Activated T-helper 1 cell treated with anti-CD3 and anti-CD28 coated beads, Interleukin-12 subunit alpha, Interleukin-12 subunit beta, Interleukin-2, Interleukin-4 antibody, amounts not matched to agents 30 ng/mL and 10 ng/mL and 1 ng/mL, durations not matched to agents 14 hours and 24 hours and 36 hours (primary cell): ENCODE results near the gene BARX1. TPM values are rescaled to one million over a fixed set of nuclear protein-coding genes. Genes with fewer than 3 reads are reported as not detected.

ENCODE experiments used
- DNase-seq: peaks from one replicate; pipeline ENCODE4 v3.0.0; 2021; ENCODE audit warnings: low spot score
- H3K27ac Mint-ChIP-seq: one replicate; pipeline ENCODE4 v1.8.0; 2021; ENCODE audit warnings: mild to moderate bottlenecking, mixed read lengths
- H3K27me3 Mint-ChIP-seq: one replicate; pipeline ENCODE4 v1.8.0; 2022; ENCODE audit warnings: mild to moderate bottlenecking, moderate library complexity, mixed read lengths; ENCODE audit not compliant: insufficient read depth
- H3K36me3 Mint-ChIP-seq: one replicate; pipeline ENCODE4 v1.8.0; 2021; ENCODE audit warnings: low read depth, mixed read lengths
- H3K4me1 Mint-ChIP-seq: one replicate; pipeline ENCODE4 v1.8.0; 2021; ENCODE audit warnings: low read depth, mixed read lengths
- H3K4me3 Mint-ChIP-seq: one replicate; pipeline ENCODE4 v1.8.0; 2021; ENCODE audit warnings: mild to moderate bottlenecking, moderate library complexity, mixed read lengths
- H3K9me3 Mint-ChIP-seq: one replicate; pipeline ENCODE4 v1.8.0; 2021; ENCODE audit warnings: mixed read lengths
- intact Hi-C: fragments of 100-400 bp; cut with micrococcal nuclease; formaldehyde crosslinking; loops from one replicate; pipeline ENCODE4 v1.15.1; 2024
- total RNA-seq: library from RNA; stranded (reverse); gene quantifications from 2 replicates; pipeline ENCODE4 v1.2.3, GENCODE V29; 2022

BARX1 gene
- total RNA-seq, 1 donor from 2014 or later: 0.21 TPM

DNA sequence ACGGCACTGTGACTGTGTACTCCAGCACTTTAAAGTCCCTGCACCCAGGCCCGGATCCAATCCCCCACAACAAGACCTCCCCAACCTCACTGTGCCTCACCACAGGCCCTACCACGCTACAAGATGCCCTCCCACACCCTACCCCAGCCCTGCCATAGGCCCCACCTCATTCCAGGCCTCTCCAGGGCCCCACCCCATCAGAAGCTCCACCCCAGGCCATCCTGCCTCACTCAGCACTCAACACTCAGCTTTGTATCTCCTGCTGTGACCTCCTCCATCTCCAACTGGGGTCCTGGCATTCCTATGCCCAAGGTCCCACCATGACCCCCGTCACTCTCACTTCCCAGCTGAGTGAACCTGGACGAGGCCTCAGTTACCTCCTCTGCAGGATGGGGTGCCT lies 38.8 kb downstream of the BARX1 start:
- no peaks in the 10 kb centered on the region for H3K27me3 Mint-ChIP-seq
- intact Hi-C loops: no loop called here
- DNase-seq: no peak
- no peaks in the 10 kb centered on the region for H3K4me1 Mint-ChIP-seq
- no peaks in the 10 kb centered on the region for H3K36me3 Mint-ChIP-seq
- no peaks in the 10 kb centered on the region for H3K9me3 Mint-ChIP-seq
- no peak overlapping the region for H3K27ac Mint-ChIP-seq
- no peak overlapping the region for H3K4me3 Mint-ChIP-seq

DNA sequence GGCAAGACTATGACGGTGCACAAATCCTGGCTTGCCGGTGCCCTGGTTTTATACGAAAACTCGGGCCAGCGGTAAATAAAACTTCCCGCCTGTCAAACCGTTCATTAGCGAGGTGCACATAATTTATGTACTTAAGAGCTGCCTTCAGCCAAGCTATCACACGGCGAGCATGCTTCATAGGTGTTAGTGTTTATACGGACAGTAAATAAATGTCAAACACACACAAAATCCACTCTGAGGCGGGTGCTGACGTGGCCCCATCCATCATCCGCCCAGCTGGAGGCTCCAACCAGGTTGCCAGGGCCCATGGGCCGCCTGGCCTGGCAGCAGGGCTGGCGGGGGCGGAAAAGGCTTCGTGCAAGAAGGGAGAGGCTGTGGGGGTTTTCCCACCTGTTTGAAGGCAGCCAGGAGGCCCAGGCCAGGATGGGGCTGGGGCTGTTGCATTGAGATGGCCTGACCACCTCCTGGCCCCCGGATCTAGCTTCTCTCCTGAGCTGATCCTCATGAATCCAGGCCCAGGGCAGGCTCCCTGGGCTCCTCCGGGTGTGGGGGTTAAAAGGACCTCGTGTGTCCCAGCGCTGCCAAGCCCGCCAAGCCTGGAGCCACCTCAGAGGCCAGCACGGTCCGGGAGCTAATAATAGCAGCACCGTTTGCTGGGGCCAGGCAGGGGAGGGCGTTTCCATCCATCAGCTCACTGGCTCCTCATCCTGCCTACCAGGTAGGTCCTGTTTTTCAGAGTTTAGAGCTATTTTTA lies 43.2 kb downstream of the BARX1 start:
- DNase-seq: no peak
- no peak overlapping the region for H3K27ac Mint-ChIP-seq
- intact Hi-C loops: no loop called here
- no peaks in the 10 kb centered on the region for H3K27me3 Mint-ChIP-seq
- H3K4me1 Mint-ChIP-seq: no peaks in the 10 kb centered on the region
- H3K9me3 Mint-ChIP-seq: no peaks in the 10 kb centered on the region
- no peak overlapping the region for H3K4me3 Mint-ChIP-seq
- no peaks in the 10 kb centered on the region for H3K36me3 Mint-ChIP-seq

DNA sequence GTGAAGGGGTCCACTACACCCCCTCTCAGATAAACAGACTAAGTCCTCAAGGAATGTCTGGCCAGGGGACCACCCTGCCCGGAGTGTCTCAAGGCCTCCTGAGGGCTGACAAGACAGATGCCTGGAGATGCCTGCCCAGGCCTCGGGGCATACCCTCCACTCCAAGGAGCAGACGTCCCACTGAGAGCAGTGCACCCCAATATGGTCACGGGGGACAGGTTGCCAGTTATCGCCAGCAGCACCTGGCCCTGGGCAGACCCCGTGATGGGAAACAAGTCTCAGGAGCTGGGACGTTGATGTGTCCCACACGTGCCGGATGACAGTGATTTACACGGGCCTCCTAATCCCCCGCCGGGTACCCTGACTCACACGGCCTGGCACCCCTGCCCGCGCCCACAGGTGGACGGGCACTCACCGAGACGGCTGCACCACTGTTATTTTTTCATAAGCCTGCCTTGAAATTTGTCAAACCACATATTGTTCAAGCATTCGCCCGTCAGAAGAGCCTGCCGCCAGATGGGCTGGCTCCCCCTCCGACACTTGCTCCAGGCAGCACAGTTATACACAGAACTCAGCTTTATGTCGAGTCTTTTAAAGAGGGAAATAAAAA lies 43.9 kb downstream of the BARX1 start:
- H3K4me3 Mint-ChIP-seq: no peak overlapping the region
- no peaks in the 10 kb centered on the region for H3K9me3 Mint-ChIP-seq
- no peak overlapping the region for H3K27ac Mint-ChIP-seq
- no peak for DNase-seq
- no peaks in the 10 kb centered on the region for H3K36me3 Mint-ChIP-seq
- intact Hi-C loops: no loop called here
- peaks cover 6% of the 10 kb centered on the region for H3K27me3 Mint-ChIP-seq
- no peaks in the 10 kb centered on the region for H3K4me1 Mint-ChIP-seq

DNA sequence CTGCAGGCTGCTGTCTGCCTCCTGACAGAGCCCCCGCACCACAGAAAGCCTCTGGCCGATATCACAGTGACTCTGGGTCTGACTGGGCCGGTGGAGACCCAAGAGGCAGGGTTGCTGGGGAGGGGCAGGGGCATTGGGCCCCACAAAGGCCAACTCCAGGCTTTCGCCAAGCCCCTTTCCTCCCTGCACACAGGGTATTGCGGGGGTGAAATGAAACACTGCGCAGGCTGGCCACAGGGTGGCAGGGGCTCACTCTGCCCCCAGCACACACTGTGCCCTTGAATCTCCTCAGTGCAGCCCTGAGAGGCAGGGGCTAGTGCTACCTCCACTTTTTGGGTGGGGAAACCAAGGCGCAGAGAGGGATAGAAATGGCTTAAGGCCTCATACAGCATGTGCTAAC lies 44.6 kb downstream of the BARX1 start:
- Mint-ChIP-seq H3K27ac (no peak overlapping the region), H3K9me3 (no peaks in the 10 kb centered on the region), H3K4me3 (no peak overlapping the region), H3K36me3 (no peaks in the 10 kb centered on the region), H3K27me3 (peaks cover 9% of the 10 kb centered on the region), H3K4me1 (no peaks in the 10 kb centered on the region)
- DNase-seq: no peak
- intact Hi-C loops: no loop called here

DNA sequence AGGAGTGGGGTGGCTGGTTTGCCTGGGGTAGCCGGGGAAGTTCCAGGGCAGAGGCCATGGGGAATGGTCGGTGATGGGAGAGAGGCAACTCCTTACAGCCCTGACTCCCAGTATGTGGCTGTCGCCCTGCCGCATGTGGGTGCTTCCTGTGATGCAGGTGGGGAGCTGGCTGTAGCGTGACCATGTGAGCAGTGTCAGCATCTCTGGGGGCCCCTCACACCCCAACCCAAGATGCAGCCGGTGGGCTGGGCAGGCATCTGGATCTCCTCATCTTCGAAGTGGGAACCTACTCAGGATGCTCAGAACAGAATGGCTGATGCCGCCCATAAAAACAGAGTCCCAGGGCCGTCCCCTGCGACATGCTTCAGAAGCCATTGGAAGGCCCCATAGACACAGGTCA lies 45.0 kb downstream of the BARX1 start:
- peaks cover 9% of the 10 kb centered on the region for H3K27me3 Mint-ChIP-seq
- H3K36me3 Mint-ChIP-seq: no peaks in the 10 kb centered on the region
- DNase-seq: no peak
- intact Hi-C loops: no loop called here
- H3K4me3 Mint-ChIP-seq: no peak overlapping the region
- H3K27ac Mint-ChIP-seq: no peak overlapping the region
- no peaks in the 10 kb centered on the region for H3K9me3 Mint-ChIP-seq
- no peaks in the 10 kb centered on the region for H3K4me1 Mint-ChIP-seq

DNA sequence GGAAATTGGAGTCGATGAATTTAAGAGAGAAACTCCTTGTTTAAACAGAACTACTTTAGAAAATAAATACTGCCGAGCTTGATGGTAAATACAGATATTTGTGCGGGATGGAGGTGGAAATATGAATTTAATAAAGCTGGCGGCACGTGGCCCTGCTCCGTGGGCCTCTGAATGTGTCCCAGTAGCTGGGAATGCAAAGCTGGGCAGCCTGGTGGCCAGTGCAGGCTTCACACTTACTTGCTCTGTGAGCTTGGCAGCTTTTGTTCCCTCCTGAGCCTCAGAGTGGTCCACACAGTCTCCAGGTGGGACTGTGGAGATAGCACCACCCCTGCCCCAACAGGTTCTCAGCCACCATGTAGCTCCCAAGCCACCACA lies 45.9 kb downstream of the BARX1 start:
- Mint-ChIP-seq H3K27me3 (peaks cover 9% of the 10 kb centered on the region), H3K9me3 (no peaks in the 10 kb centered on the region), H3K4me3 (no peak overlapping the region), H3K4me1 (no peaks in the 10 kb centered on the region), H3K36me3 (no peaks in the 10 kb centered on the region), H3K27ac (no peak overlapping the region)
- intact Hi-C loops: no loop called here
- no peak for DNase-seq

DNA sequence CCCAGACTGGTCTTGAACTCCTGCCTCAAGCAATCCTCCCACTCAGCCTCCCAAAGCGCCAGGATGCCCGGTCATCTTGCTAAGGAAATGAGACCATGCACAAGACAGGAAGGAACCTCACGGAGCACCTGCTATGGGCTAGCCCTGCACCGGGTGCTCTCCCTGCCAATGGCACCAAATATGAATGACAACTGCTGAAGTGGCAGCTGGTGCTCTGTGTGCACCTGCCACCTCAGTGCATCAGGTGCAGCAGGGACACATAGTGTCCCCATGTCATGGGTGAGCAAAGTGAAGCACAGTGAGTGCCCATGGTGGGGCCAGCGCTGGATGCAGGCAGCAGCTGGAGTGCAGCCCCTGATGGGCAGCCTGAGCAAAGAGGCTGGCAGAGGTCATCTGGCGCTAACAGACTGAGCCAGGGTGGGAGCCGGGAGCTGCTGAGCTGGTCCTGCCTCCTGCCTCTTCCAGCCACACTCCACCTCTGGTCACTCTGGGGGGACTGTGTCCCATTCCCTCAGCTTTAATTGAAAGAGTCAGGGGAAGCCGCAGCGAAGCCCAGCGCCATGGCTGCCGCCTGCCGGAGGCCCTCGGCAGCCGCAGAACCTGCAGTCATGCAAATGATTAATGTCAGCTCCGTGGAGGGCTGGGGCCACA lies 46.4 kb downstream of the BARX1 start:
- Mint-ChIP-seq H3K4me3 (no peak overlapping the region), H3K4me1 (no peaks in the 10 kb centered on the region), H3K27ac (no peak overlapping the region), H3K9me3 (no peaks in the 10 kb centered on the region), H3K27me3 (peaks cover 9% of the 10 kb centered on the region), H3K36me3 (no peaks in the 10 kb centered on the region)
- no peak for DNase-seq
- intact Hi-C loops: no loop called here

DNA sequence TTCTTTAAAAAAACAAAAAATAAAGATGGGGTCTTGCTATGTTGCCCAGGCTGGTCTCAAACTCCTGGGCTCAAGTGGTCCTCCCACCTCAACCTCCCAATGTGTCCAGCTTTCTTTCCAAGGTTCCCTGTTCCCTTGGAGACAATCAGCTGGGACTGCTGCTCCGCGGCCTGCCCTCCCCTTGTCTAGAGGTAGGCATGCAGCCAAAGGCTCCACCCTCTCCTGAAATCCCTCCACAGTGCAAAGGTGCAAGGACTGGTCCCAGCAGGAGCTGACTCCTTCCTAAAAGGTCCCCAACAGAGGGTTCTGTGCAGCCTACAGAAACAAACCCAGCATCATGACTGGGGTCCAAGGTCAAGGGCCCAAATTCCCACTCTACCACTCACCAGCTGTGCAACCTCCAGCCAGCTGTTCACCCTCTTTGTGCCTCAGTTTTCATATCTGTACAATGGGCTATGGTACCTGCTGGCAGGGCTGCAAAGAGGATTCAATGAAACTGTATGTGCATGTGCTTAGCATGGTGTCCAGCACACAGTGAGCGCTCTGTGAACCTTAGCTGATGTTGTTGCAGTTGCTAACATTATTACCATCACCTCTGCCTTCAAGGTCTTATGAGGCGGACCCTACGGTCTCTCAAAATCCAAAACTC lies 47.5 kb downstream of the BARX1 start:
- intact Hi-C loops: no loop called here
- H3K9me3 Mint-ChIP-seq: no peaks in the 10 kb centered on the region
- DNase-seq: no peak
- H3K27me3 Mint-ChIP-seq: peaks cover 9% of the 10 kb centered on the region
- H3K36me3 Mint-ChIP-seq: no peaks in the 10 kb centered on the region
- no peak overlapping the region for H3K4me3 Mint-ChIP-seq
- no peak overlapping the region for H3K27ac Mint-ChIP-seq
- no peaks in the 10 kb centered on the region for H3K4me1 Mint-ChIP-seq

DNA sequence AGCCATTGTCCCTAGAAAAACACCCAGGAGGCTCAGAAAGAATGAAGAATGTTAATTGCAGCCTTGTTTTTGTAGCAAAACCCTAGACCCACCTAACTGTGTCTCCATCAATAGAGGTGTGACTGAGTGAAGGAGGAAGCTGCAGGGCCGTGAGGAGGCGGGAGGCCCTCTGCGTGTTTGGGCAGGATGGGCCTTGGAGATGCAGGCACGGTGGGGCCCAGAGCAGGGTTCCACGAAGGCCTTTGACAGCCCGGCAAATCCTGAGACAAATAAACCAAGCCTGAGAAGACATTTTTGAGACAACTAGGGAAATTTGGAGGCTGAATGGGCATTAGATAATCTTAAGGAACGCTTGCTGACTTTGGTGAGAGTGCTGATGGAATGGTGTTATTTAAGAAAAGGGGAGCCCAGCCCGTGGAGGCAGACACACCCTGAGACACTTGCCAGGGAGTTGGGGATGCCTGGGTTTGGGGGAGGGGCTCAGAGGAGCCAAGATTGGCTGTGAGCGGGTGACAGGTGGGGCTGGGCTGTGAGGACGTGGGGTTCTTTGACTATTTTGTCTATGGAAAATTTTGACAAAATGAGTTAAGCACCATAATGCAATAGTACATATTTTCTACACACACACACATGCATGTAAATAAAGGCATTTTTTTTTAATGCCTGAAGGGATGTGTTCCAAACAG lies 48.8 kb downstream of the BARX1 start:
- intact Hi-C loops: no loop called here
- H3K36me3 Mint-ChIP-seq: no peaks in the 10 kb centered on the region
- no peaks in the 10 kb centered on the region for H3K9me3 Mint-ChIP-seq
- peaks cover 9% of the 10 kb centered on the region for H3K27me3 Mint-ChIP-seq
- H3K4me1 Mint-ChIP-seq: no peaks in the 10 kb centered on the region
- DNase-seq: no peak
- no peak overlapping the region for H3K4me3 Mint-ChIP-seq
- no peak overlapping the region for H3K27ac Mint-ChIP-seq

DNA sequence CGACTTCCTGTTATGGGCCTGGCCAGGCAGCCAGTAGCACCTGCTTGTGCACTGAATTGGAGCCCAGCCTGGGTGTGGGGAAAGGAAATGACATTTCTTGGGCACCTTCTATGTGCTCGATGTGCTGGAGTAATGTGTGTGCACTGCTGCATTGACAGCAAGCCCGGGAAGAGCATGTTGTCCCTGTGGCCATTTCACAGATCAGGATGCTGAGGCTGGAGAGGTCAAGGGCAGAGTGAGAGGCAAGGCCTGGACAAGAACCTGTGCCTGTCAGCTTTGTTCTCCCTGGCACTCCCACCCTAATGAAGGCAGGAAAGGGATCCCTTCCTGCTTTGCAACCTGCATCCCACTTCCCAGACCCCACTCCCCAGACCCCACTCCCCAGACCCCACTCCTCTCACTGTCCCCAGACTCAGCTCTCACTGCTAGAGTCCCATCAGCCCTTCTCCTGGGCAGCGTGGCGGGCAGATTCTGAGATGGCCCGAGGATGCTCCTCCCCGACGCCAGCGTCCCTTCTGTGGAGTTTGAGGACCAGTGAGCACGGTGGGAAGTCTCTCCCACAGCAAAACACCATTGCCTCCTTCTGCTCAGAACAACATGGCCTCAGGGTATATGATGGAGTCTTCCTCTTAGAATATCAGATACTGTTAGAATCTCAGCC lies 49.6 kb downstream of the BARX1 start:
- intact Hi-C loops: no loop called here
- no peaks in the 10 kb centered on the region for H3K36me3 Mint-ChIP-seq
- H3K4me1 Mint-ChIP-seq: no peaks in the 10 kb centered on the region
- DNase-seq: no peak
- H3K9me3 Mint-ChIP-seq: no peaks in the 10 kb centered on the region
- H3K4me3 Mint-ChIP-seq: no peak overlapping the region
- no peak overlapping the region for H3K27ac Mint-ChIP-seq
- H3K27me3 Mint-ChIP-seq: peaks cover 9% of the 10 kb centered on the region

DNA sequence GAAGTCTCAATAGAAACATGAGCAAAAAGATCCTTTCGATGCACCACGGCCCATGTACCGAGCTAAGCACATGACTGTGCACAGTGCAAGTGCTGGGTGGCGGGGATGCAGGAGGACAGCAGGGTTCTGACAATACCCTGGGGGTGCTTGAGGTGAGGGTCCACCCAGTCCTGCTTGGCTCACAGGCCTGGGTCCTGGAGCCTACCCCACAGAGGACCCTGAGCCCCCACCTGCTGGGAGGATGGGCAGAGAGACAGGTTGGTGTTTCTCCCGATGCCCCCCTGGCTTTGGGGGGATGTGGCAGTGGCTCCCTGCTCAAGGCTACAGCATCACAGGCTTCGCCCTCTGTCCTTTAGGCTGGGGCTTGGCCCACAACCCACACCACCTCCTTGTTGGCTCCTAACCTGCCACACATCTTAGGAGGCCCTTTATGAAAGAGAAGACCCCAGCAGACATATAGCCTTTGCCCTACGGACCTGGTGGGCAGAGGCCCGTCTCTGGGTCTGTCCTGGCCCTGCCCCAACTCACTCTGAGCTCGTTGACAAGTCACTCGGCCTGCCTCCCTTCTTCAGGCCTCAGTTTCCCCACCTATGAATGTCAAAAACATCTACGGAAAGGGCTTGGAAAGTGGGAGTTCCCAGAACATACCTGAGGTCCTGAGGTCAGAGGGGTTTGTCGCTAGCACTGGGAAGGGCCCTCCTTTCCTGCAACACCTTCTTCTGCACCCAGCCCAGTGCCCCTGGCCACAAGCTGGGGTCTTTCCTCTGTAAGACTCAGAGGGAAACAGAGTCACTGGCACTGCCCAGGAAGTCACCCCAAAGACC lies 50.3 kb downstream of the BARX1 start:
- H3K27me3 Mint-ChIP-seq: peaks cover 9% of the 10 kb centered on the region
- H3K4me1 Mint-ChIP-seq: no peaks in the 10 kb centered on the region
- no peak for DNase-seq
- no peak overlapping the region for H3K4me3 Mint-ChIP-seq
- intact Hi-C loops: no loop called here
- H3K36me3 Mint-ChIP-seq: no peaks in the 10 kb centered on the region
- no peak overlapping the region for H3K27ac Mint-ChIP-seq
- H3K9me3 Mint-ChIP-seq: no peaks in the 10 kb centered on the region
